WTC11 (cell line): Measurements from ENCODE around the gene ATM. TPM values are rescaled to one million over a fixed set of nuclear protein-coding genes. Genes with fewer than 3 reads are reported as not detected.

Experiments
- ATAC-seq: fragments of 200-7000 bp; cut with Tn5 transposase; 2 replicates; pipeline ENCODE4 v1.10.0; 2021; ENCODE audit warnings: mild to moderate bottlenecking, moderate library complexity
- CTCF ChIA-PET: fragments of 300-600 bp; sonication (Branson Sonifier 250); formaldehyde crosslinking; loops from one replicate; lab custom pipeline; 2021; ENCODE audit warnings: antibody characterized with exemption; lab: Charles Lee
- POLR2A ChIA-PET: fragments of 350-600 bp; sonication (Branson Sonifier 250); formaldehyde crosslinking; loops from one replicate; lab custom pipeline; 2021; ENCODE audit warnings: antibody characterized with exemption; lab: Charles Lee
- DNase-seq: peaks from one replicate; pipeline ENCODE4 v3.0.0; 2021; ENCODE audit warnings: low spot score
- H3K27ac Mint-ChIP-seq: 2 replicates; pipeline ENCODE4 v1.8.0; 2021; ENCODE audit warnings: mixed read lengths
- H3K27me3 Mint-ChIP-seq: 2 replicates; pipeline ENCODE4 v1.8.0; 2021; ENCODE audit warnings: low read depth, mild to moderate bottlenecking, moderate library complexity, mixed read lengths
- H3K36me3 Mint-ChIP-seq: 2 replicates; pipeline ENCODE4 v1.8.0; 2021; ENCODE audit warnings: mixed read lengths
- H3K4me1 Mint-ChIP-seq: 2 replicates; pipeline ENCODE4 v1.8.0; 2022; ENCODE audit warnings: mixed read lengths
- H3K4me3 Mint-ChIP-seq: 2 replicates; pipeline ENCODE4 v1.8.0; 2021; ENCODE audit warnings: mild to moderate bottlenecking, moderate library complexity, mixed read lengths
- H3K9me3 Mint-ChIP-seq: 2 replicates; pipeline ENCODE4 v1.8.0; 2021; ENCODE audit warnings: mixed read lengths
- CREB1 ChIP-seq: sonication (generic); formaldehyde crosslinking; IDR thresholded peaks from 2 replicates; pipeline ENCODE4 v1.8.0; 2023; ENCODE audit warnings: mild to moderate bottlenecking, missing genetic modification reagents
- CTCF ChIP-seq: fragments of 200-600 bp; IDR thresholded peaks from 2 replicates; pipeline ENCODE4 v1.8.0; 2022; ENCODE audit warnings: antibody characterized with exemption
- ELF4 ChIP-seq: sonication (generic); formaldehyde crosslinking; IDR thresholded peaks from 2 replicates; pipeline ENCODE4 v1.8.1; 2022; ENCODE audit warnings: low read depth, mild to moderate bottlenecking, moderate library complexity, missing genetic modification reagents
- ERG ChIP-seq: fragments of 250-450 bp; sonication (Bioruptor Pico); IDR thresholded peaks from 2 replicates; pipeline ENCODE4 v1.8.0; 2021; ENCODE audit warnings: mild to moderate bottlenecking
- SMAD3 ChIP-seq: sonication (generic); formaldehyde crosslinking; IDR thresholded peaks from 2 replicates; pipeline ENCODE4 v1.8.0; 2022; ENCODE audit warnings: missing genetic modification reagents, mild to moderate bottlenecking, borderline replicate concordance
- ZNF396 ChIP-seq: fragments of 250-450 bp; sonication (Bioruptor Pico); IDR thresholded peaks from 2 replicates; pipeline ENCODE4 v1.8.0; 2021; ENCODE audit warnings: mild to moderate bottlenecking, moderate library complexity, borderline replicate concordance
- ZNF671 ChIP-seq: fragments of 250-450 bp; sonication (Bioruptor Pico); IDR thresholded peaks from 2 replicates; pipeline ENCODE4 v1.8.0; 2021; ENCODE audit warnings: mild to moderate bottlenecking
- total RNA-seq: library from RNA; stranded (reverse); gene quantifications from 3 replicates; pipeline ENCODE4 v1.2.3, GENCODE V29; 2021
- TF ChIP-seq, protein P1 (sequence below): sonication (generic); formaldehyde crosslinking; IDR thresholded peaks from 2 replicates; pipeline ENCODE4 v1.8.1; 2022; ENCODE audit warnings: low read depth, missing genetic modification reagents, borderline replicate concordance
- TF ChIP-seq, protein P2 (sequence below): sonication (generic); formaldehyde crosslinking; IDR thresholded peaks from 2 replicates; pipeline ENCODE4 v1.8.0; 2022; ENCODE audit warnings: missing genetic modification reagents
- TF ChIP-seq, protein P3 (sequence below): fragments of 250-450 bp; sonication (Bioruptor Pico); conservative IDR thresholded peaks from 2 replicates; pipeline ENCODE4 v1.9.0; 2021; ENCODE audit warnings: mild to moderate bottlenecking
- TF ChIP-seq, protein P4 (sequence below): sonication (generic); formaldehyde crosslinking; IDR thresholded peaks from 2 replicates; pipeline ENCODE4 v1.8.1; 2023; ENCODE audit warnings: mild to moderate bottlenecking, missing genetic modification reagents, borderline replicate concordance
- TF ChIP-seq, protein P5 (sequence below): sonication (generic); formaldehyde crosslinking; IDR thresholded peaks from 2 replicates; pipeline ENCODE4 v1.8.0; 2022; ENCODE audit warnings: mild to moderate bottlenecking, missing genetic modification reagents
- TF ChIP-seq, protein P6 (sequence below): sonication (generic); formaldehyde crosslinking; IDR thresholded peaks from 2 replicates; pipeline ENCODE4 v1.8.0; 2022; ENCODE audit warnings: mild to moderate bottlenecking, missing genetic modification reagents
- TF ChIP-seq, protein P7 (sequence below): fragments of 250-450 bp; sonication (Bioruptor Pico); IDR thresholded peaks from 2 replicates; pipeline ENCODE4 v1.9.0; 2021; ENCODE audit warnings: mild to moderate bottlenecking
- TF ChIP-seq, protein P8 (sequence below): sonication (generic); formaldehyde crosslinking; IDR thresholded peaks from 2 replicates; pipeline ENCODE4 v1.8.0; 2023; ENCODE audit warnings: missing genetic modification reagents

ATM gene
- total RNA-seq, 1 experiment from 2014 or later, result 49.5 TPM

DNA sequence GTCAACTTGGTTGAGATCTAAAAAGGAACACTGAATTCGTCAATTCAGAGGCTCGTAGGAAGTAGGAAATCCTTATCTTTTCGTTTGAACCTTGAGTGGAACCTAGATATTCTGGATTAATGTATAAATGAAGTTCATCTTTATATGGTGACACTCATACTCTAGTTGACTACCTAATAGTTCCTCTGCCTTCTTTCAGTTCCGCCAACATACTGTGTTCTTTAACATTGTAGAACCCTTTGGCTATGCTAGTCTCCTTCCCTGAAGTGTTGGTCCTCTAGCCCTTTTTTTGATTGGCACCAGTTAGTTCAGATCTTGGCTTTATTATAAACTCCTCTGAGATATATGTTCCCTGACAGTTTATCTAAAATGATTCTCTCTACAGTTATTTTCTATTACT, 1.5 kb downstream of the ATM start (continued):
- TF ChIP-seq, protein P1, sequence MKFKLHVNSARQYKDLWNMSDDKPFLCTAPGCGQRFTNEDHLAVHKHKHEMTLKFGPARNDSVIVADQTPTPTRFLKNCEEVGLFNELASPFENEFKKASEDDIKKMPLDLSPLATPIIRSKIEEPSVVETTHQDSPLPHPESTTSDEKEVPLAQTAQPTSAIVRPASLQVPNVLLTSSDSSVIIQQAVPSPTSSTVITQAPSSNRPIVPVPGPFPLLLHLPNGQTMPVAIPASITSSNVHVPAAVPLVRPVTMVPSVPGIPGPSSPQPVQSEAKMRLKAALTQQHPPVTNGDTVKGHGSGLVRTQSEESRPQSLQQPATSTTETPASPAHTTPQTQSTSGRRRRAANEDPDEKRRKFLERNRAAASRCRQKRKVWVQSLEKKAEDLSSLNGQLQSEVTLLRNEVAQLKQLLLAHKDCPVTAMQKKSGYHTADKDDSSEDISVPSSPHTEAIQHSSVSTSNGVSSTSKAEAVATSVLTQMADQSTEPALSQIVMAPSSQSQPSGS (CRISPR knock-in tag), result no peak
- TF ChIP-seq, protein P2, sequence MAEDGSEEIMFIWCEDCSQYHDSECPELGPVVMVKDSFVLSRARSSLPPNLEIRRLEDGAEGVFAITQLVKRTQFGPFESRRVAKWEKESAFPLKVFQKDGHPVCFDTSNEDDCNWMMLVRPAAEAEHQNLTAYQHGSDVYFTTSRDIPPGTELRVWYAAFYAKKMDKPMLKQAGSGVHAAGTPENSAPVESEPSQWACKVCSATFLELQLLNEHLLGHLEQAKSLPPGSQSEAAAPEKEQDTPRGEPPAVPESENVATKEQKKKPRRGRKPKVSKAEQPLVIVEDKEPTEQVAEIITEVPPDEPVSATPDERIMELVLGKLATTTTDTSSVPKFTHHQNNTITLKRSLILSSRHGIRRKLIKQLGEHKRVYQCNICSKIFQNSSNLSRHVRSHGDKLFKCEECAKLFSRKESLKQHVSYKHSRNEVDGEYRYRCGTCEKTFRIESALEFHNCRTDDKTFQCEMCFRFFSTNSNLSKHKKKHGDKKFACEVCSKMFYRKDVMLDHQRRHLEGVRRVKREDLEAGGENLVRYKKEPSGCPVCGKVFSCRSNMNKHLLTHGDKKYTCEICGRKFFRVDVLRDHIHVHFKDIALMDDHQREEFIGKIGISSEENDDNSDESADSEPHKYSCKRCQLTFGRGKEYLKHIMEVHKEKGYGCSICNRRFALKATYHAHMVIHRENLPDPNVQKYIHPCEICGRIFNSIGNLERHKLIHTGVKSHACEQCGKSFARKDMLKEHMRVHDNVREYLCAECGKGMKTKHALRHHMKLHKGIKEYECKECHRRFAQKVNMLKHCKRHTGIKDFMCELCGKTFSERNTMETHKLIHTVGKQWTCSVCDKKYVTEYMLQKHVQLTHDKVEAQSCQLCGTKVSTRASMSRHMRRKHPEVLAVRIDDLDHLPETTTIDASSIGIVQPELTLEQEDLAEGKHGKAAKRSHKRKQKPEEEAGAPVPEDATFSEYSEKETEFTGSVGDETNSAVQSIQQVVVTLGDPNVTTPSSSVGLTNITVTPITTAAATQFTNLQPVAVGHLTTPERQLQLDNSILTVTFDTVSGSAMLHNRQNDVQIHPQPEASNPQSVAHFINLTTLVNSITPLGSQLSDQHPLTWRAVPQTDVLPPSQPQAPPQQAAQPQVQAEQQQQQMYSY, result no peak
- TF ChIP-seq CTCF, result no peak
- TF ChIP-seq, protein P3, sequence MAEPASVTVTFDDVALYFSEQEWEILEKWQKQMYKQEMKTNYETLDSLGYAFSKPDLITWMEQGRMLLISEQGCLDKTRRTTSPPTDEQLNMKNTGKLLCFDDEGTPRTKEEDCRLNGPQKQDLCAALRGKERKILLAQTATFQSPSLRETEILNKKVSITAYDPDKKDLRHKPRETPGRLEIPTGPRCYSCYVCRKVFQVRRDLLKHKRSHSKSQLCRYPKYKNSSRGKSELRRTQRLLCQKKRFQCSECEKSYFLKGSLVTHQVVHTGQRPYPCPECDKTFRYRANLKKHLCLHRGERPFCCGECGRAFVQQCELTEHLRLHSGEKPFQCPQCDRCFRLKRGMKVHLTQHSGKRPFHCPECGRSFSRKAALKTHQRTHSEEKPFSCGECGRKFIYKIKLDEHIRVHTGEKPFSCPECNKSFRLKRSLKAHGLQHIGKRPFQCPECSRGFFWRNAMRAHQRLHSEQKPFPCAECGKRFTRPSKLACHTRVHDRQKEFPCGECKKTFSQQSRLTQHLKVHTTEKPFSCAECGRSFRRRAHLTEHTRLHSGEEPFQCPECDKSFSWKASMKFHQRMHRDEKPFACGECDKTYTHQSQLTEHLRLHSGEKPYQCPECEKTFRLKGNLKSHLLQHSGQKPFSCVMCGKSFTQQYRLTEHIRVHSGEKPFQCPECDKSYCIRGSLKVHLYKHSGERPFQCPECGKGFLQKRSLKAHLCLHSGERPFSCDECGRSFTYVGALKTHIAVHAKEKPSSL (CRISPR knock-in tag), result no peak
- TF ChIP-seq SMAD3 (CRISPR knock-in tag), result no peak
- TF ChIP-seq, protein P4, sequence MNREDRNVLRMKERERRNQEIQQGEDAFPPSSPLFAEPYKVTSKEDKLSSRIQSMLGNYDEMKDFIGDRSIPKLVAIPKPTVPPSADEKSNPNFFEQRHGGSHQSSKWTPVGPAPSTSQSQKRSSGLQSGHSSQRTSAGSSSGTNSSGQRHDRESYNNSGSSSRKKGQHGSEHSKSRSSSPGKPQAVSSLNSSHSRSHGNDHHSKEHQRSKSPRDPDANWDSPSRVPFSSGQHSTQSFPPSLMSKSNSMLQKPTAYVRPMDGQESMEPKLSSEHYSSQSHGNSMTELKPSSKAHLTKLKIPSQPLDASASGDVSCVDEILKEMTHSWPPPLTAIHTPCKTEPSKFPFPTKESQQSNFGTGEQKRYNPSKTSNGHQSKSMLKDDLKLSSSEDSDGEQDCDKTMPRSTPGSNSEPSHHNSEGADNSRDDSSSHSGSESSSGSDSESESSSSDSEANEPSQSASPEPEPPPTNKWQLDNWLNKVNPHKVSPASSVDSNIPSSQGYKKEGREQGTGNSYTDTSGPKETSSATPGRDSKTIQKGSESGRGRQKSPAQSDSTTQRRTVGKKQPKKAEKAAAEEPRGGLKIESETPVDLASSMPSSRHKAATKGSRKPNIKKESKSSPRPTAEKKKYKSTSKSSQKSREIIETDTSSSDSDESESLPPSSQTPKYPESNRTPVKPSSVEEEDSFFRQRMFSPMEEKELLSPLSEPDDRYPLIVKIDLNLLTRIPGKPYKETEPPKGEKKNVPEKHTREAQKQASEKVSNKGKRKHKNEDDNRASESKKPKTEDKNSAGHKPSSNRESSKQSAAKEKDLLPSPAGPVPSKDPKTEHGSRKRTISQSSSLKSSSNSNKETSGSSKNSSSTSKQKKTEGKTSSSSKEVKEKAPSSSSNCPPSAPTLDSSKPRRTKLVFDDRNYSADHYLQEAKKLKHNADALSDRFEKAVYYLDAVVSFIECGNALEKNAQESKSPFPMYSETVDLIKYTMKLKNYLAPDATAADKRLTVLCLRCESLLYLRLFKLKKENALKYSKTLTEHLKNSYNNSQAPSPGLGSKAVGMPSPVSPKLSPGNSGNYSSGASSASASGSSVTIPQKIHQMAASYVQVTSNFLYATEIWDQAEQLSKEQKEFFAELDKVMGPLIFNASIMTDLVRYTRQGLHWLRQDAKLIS (CRISPR knock-in tag), result no peak

DNA sequence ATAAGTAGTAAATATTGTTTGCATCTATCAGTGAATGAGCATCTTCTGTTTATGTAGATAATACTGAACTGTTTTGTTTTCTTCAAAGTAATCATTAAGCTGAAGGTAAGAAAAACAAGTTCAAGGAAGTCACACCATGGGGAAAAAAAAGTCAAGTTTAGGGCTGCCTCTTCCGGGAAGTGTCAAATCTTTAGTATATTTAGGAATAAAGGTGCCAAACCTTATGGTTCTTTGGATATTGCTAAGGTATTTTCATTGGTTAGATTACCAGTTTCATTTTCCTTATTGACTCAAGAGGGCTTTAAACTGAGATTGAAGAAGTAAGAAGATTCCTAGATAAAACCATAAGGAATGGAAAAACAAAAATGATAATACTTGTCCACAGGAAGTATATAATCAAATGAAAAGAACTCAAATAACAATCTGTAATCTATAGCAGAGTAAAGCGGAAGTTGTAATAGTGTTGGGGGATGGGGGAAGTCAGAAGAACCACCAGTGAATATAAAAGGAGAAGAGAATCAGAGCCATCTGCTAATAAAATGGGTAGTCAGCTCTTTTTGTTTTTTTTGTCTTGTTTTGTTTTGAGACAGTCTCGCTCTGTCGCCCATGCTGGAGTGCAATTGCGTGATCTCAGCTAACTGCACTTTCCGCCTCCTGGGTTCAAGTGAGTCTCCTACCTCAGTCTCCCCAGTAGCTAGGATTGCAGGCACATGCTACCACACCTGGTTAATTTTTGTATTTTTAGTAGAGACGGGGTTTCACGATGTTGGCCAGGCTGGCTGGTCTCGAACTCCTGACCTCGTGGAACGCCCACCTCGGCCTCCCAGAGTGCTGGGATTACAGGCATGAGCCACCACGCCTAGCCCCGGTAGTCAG, 2.3 kb downstream of the ATM start:
- peaks cover 15% of the 10 kb centered on the region for H3K4me1 Mint-ChIP-seq
- ATAC-seq (no peak), DNase-seq (no peak)
- H3K27me3 Mint-ChIP-seq, result no peaks in the 10 kb centered on the region
- no peak overlapping the region; the same call in 1 of the 2 replicates for H3K4me3 Mint-ChIP-seq
- ChIA-PET POLR2A (interaction anchor here (0.6 kb wide), 2 partner anchors 17 to 76 kb away, joined by 3 to 4 read pairs; no protein-coding TSS in a partner anchor), CTCF (no interaction called here)
- H3K27ac Mint-ChIP-seq, result peak overlapping the region; percentile 80
- peaks cover 18% of the 10 kb centered on the region for H3K36me3 Mint-ChIP-seq
- H3K9me3 Mint-ChIP-seq, result no peaks in the 10 kb centered on the region
- TF ChIP-seq, protein P5, sequence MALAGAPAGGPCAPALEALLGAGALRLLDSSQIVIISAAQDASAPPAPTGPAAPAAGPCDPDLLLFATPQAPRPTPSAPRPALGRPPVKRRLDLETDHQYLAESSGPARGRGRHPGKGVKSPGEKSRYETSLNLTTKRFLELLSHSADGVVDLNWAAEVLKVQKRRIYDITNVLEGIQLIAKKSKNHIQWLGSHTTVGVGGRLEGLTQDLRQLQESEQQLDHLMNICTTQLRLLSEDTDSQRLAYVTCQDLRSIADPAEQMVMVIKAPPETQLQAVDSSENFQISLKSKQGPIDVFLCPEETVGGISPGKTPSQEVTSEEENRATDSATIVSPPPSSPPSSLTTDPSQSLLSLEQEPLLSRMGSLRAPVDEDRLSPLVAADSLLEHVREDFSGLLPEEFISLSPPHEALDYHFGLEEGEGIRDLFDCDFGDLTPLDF (CRISPR knock-in tag), result no peak
- TF ChIP-seq ELF4 (CRISPR knock-in tag) (no peak), CREB1 (CRISPR knock-in tag) (no peak), ZNF396 (CRISPR knock-in tag) (no peak), ZNF671 (CRISPR knock-in tag) (no peak), ERG (no peak)
- TF ChIP-seq, protein P6, sequence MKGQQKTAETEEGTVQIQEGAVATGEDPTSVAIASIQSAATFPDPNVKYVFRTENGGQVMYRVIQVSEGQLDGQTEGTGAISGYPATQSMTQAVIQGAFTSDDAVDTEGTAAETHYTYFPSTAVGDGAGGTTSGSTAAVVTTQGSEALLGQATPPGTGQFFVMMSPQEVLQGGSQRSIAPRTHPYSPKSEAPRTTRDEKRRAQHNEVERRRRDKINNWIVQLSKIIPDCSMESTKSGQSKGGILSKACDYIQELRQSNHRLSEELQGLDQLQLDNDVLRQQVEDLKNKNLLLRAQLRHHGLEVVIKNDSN (CRISPR knock-in tag), result no peak
- TF ChIP-seq, protein P7, sequence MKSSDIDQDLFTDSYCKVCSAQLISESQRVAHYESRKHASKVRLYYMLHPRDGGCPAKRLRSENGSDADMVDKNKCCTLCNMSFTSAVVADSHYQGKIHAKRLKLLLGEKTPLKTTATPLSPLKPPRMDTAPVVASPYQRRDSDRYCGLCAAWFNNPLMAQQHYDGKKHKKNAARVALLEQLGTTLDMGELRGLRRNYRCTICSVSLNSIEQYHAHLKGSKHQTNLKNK (CRISPR knock-in tag), result no peak
- TF ChIP-seq, protein P8, sequence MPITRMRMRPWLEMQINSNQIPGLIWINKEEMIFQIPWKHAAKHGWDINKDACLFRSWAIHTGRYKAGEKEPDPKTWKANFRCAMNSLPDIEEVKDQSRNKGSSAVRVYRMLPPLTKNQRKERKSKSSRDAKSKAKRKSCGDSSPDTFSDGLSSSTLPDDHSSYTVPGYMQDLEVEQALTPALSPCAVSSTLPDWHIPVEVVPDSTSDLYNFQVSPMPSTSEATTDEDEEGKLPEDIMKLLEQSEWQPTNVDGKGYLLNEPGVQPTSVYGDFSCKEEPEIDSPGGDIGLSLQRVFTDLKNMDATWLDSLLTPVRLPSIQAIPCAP (CRISPR knock-in tag), result no peak
